HG02938 (cell line): Measurements from ENCODE around the gene TBCD.

Experiments
- ATAC-seq: cut with Tn5 transposase; IDR thresholded peaks from one replicate; pipeline ENCODE4 v1.9.1; 2021; ENCODE audit warnings: mild to moderate bottlenecking, moderate library complexity; ENCODE audit not compliant: unreplicated experiment

Gene TBCD

DNA sequence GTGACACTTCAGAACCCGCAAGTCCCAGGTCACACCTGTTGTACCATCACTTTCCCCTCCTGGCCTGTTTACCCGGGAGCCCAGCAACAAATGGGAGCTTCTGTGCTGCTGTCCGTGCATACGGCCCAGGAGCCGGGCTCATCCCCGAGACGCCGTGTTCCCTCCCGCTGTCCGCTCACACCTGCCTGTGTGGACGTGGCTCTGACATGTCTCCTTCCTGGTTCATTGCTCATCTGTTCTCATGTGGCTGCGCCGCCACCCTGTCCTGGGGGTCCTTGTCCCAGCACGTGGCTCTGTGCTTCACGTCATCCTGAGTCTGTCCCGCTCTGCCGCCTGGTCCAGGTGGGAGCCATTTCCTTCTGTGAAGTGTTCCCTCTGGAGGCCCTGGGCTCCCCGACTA lies 37.9 kb downstream of the TBCD start:
- ATAC-seq: no peak

DNA sequence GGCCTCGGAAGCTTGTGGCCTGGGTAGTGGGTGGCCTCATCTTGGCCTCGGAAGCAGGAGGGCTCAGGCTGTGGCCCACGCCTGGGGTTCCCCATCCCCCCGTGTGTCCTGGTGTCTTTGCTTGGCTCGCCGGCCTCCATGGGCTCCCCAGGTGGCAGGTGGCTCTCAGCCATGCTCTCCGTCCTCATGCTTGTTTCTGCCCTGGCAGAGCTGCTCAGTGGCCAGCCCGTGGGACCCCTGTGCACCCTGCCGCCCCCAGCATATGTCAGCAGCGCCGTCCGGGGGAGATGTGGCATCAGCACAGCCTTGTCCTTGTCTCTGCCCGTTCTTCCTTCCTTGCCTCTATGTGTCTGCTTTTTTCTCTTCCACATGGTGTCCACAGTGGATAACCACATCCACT lies 38.5 kb downstream of the TBCD start:
- ATAC-seq: no peak

DNA sequence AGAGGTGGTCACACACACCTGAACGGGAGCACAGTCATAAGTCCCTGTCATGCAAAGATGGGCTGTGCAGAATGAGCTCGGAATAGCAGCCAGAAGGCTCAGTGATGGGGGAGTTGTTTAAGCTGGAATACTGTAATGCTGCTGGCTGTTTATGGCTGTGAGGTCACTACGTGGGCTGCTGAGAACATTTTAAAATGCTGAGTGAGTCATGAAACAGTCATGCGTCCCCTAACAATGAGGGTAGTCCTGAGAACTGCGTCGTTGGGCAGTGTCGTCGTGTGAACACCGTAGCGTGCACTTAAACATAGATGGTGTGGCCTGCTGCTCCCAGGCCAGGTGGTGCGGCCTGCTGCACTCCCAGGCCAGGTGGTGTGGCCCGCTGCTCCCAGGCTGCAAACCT lies 39.7 kb downstream of the TBCD start:
- ATAC-seq: no peak

DNA sequence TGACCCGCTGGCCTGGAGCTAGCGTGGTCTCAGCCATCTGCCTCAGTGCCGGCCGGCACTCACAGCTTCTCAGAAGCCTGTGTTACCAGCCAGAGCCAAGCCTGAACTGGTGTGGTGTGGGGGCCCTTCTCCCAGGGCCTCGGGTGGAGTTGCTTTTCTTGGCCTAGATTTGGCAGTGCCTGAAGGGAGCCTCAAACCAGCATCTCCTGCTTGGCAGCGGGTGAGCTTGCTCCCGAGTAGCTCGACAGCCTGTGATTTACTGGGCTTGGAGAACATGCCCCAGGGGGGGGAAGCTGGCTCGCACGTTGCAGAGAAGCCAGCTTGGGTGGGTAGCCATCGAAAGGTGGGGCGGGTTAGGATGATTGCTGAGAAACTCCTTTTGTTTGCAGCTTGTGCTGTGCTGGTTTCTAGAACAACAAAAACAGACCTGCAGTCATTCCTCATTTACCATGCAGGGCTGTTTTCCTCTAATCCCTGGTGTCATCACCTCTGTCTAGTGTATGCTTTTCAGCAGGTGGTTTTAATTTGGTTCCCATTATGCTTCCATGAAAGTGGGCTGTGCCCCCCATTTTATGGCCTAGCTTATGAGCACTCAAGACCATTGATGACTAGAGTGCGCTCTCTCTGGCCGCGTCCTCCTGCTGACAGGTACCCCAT lies 42.2 kb downstream of the TBCD start:
- no peak for ATAC-seq

DNA sequence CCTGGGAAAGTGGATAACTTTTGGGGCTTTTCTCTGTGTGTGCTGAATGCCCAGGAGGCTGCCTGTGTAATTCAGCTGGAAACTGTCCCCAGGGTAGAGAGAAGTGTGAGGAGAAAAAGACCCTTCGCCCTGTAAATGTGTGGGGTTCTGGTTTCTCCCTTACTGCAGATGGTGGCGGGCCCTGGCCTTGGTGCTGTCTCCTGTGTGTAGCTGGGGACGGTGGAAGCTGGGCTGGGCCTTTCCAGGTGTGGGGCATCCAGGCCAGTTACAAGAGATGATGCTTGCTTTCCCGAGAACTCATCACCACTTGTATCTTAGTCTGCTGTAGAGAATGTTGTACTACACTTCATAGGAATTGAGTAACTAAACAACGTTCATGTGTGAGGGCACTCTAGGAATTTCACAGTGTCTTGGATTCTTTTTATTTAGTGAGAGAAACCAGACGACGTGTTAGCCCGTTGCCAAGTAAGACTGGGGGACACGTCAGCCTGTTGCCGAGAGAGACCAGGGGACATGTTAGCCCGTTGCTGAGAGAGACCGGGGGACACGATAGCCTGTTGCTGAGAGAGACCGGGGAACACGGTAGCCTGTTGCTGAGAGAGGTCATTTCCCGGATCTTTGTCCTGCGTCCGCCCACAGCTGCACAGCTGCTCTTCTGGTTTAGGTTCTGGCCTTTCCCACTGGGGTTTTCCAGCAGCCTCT lies 43.1 kb downstream of the TBCD start:
- ATAC-seq: no peak

DNA sequence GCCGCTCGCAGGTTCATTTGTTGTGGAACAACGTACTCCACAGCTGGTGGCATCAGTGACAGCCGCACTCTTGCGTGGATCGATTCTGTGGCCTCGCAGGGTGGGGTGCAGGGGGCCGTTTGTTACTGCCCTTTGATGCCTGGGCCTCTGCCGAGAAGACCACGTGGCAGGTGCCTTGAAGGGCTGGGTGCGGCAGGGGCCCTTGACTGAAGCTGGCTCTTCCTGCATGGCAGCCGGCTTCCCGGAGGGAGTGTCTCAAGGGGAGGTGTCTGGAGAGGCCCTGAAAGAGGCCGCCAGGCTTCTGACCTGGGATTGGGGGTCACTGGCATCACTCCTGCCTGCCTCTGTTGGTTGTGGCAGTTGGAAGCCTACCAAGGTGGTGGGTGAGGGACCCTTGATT lies 43.8 kb downstream of the TBCD start:
- ATAC-seq: no peak

DNA sequence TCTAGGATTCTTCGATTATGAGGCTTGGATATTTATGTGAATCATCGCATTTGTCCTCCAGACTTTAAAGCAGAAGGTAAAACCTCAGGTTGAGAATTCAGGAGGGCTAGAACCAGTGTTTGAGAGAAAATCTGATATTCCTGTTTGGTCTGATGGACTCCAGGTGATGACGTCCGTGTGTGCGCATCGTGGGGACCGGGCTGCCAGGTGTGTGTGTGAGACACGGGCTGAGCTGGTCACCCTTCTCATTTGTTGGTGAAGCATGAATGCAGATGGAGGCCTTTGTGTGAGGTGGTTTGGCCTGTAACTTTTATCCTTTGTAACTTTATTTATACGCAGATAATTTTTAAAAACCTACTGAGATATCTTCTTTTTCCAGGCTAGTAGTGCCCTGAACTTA lies 45.2 kb downstream of the TBCD start:
- ATAC-seq: no peak

DNA sequence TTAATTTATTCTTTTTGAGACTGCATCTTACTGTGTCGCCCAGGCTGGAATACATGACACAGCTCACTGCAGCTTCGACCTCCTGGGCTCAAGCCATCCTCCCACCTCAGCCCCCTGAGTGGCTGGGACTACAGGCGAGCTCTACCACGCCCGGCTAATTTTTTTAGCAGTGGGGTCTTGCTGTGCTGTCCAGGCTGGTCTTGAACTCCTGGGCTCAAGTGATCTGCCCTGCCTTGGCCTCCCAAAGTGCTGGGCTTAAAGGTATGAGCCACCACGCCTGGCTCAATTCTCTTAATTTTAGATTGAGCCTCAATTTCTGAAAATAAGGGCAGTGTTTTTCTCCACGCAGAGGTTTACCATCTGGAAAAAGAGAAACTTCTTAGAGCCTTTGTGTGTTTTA lies 46.9 kb downstream of the TBCD start:
- ATAC-seq: no peak

DNA sequence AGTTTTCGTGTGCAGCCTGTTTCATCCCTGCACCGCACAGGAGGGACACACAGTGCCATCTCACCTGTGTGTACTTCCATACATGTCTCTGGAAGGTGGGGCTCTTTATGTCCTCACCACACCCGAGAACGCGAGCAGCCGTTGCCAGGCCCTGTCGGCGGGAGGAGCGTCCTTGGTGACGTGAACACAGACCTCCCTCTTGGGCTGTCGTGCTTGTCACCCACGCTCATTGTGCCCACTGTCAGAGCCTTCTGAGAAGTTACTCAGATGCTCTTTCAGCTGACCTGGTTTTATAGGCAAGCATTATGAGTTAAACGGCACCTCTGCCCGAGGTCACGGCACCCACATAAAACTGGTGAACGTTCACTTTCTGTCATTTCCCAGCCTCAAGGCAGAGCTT lies 47.7 kb downstream of the TBCD start:
- no peak for ATAC-seq

DNA sequence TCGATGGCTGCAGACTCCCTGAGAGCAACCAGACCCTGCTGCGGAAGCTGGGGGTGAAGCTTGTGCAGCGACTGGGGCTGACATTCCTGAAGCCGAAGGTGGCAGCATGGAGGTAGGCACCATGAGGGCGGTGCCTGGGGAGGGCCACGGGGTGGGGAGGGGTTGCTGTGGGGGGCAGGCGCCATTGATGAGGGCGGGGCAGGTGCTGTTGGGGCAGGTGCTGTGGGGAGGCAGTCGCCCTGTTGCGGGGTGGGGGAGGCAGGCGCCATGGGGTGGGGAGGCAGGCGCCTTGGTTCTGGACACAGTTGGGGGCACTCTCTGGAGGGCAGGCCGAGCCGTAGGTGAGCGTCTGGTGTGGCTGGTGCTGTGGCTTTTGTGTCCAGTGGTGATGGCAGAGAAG lies 49.0 kb downstream of the TBCD start:
- ATAC-seq: no peak

DNA sequence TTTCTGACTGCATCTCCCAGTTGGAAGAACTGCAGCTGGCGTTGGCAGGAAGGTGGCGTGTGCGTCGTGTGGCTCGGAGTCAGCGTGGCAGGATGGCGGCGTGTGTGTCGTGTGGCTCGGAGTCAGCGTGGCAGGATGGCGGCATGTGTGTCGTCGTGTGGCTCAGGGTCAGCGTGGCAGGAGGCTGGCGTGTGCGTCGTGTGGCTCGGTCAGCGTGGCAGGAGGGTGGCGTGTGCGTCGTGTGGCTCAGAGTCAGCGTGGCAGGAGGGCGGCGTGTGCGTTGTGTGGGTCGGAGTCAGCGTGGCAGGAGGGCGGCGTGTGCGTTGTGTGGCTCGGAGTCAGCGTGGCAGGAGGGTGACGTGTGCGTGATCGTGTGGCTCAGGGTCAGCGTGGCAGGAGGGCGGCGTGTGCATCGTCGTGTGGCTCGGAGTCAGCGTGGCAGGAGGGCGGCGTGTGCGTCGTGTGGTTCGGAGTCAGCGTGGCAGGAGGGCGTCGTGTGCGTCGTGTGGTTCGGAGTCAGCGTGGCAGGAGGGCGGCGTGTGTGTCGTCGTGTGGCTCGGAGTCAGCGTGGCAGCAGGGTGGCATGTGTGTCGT lies 49.6 kb downstream of the TBCD start:
- ATAC-seq: no peak

DNA sequence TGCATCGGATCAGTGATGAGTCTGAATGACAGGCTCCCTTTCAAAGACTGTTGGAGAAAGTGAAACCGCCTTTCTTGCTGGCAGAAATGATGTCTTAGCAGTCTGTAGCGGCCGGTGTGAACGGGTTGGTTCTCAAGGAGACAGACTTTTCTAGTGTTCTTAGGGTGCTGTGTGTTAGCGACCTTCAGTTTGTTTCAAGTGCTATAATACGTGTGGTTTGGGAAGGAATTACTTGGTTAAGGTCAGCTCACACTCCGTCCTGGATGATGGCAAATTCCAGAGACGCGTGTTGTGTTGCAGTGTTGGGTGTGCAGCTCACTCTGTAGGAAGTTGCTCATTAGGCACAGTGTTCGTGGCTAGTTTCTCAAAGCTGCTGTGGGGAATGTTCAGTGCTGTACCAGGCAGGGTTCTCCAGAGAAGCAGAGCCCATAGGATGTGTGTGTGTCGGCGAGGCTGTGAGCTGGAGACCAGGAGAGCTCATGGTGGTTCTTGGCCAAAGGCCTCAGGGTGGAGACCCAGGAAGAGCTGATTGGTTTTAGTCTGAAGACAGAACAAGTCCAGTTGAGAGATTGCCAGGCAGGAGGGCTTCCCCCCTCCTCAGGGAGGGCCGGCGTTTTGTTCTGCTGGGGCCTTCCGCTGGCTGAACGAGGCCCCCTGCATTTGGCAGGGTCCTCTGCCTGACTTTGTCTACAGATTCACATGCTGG lies 50.4 kb downstream of the TBCD start:
- no peak for ATAC-seq

DNA sequence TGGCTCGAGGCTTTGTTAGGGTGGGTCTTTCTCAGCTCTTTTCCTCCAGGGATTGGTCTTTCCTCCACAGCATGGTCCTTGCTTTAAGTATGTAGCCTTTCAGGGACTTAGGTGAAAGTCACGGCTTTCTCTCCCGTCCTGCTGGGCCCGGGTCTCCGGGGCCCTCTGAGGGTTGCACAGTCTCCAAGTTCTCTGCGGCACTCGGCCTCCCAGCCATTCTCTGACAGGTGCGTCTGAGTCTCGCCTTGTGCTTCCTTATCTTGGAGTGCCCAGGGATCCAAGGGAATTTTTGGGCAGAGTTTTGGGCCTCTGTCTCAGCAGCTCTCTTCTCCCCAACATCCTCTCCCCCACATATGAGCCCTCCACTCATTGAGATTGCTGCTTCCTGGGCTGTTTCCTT lies 51.3 kb downstream of the TBCD start:
- no peak for ATAC-seq

DNA sequence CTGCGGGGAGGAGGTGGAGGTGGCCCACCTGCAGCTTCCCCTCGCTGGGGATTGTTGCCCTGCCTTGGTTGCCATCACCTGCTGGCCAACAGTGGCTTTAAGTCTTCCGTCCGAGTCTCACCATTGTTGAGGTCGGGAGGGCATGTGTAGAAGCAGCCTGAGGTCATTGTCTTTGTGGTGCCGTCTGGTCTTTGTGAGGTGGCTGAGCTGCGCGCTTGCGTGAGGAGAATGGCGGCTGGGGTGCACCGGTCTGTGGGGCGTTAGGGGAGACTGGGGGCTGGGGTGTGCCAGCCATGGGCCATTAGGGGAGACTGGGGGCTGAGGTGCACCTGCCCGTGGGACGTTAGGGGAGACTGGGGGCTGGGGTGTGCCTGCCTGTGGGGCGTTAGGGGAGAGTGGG lies 51.7 kb downstream of the TBCD start:
- ATAC-seq: no peak

DNA sequence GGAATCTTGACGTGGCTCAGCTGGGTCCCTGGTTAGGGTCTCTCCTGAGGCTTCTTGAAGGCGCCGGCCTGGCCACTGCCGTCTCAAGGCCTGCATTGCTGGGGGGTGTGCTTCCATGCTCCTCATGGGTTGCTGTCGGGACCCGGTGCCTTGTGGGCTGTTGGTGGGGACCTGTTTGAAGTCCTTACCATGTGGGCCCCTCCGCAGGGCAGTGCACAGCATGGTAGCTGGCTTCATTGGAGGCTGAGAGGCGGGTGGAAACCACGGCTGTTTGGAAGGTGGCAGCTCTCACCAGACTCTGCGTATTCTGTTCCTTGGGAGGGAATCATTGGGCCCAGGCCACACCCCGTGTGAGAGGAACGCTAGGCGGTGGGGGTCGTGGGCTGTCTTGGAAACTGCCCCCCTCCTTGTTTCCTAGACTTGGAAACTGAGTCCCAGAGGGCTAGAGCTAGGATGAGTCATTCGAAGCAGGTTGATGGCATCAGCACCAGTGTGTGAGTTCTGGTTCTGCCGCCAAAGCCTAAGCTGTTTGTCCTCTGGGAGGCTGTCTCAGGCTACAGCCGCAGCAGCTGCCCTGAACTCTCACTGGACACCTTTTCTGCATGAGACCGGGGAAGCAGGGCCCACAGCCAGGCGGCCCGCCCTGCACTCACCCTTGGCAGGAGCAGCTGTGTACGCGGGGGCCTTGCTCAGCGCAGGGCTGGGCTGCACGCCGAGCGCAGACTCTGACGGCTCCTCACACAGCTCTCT lies 52.8 kb downstream of the TBCD start:
- ATAC-seq: no peak

DNA sequence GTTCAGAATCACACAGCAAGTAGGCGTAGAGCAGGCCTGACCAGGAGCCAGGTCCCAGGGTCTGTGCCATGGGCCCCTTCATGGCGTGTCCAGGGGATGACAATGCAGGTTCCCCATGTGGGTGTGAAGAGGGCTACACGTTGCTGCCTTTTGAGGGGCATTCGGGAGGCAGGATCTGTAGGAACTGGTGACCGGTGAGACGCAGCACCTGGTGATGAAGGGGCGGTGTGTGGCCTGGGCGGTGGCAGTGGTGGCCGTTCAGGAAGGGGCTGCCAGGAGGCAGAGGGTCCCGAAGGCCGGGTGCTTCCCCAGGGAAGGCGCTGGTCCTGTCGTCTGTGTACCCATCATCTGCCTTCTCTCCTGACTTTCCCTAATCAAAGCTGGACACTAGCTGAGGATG lies 53.4 kb downstream of the TBCD start:
- ATAC-seq: no peak

DNA sequence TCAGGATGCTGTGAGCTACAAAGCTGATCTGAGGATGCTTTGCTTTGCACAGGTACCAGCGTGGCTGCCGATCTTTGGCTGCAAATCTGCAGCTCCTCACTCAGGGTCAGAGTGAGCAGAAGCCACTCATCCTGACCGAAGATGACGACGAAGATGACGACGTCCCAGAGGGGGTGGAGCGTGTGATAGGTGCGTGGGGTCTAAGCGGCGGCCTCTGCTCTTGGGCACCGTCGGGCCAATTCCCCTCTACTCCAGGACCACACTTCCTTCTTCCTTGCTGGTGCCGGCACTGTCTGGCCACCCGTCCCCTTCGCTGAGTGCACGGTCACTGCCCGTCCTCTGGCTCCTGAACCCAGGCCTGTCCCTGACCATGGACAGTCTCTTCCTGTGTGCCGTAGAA lies 54.0 kb downstream of the TBCD start:
- ATAC-seq: no peak

DNA sequence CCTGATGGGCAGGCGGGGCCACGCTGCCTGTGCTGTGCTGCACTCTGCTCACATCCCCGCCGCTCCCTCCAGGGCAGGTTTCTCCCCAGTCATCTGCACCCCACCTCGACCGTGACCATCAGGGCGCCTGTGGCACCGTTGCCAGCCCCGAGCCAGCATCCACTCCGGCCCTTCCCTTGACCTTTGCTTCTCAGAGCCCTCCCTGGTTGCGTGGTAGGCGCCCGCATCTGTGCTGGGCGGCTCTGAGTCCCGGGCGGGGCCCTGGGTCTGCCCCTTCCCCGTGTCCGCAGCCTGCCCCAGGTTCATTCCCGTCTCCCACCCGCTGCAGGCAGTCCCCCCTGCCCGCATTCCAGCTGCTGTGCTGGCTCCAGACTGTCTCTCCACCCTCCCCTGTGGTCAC lies 54.8 kb downstream of the TBCD start:
- ATAC-seq: no peak

DNA sequence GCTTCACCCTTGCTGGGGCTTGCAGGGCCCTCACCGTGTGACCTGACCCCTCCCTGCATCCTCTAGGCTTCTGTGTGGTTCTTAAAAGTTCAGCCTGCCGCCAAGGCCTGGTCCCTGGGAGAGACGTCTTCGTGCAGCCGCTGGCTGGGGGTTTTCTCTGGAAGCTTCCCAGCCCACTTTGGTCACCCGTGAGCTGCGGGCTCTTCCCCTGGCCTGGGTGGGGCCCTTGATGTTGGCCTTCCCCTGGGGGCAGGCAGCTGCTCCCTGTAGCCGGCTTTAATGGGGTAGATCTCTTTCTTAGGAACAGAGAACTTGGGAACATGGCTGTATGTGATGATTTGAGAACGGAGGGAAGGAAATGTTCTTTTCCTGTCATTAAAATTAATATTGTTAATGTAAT lies 55.2 kb downstream of the TBCD start:
- ATAC-seq: no peak

DNA sequence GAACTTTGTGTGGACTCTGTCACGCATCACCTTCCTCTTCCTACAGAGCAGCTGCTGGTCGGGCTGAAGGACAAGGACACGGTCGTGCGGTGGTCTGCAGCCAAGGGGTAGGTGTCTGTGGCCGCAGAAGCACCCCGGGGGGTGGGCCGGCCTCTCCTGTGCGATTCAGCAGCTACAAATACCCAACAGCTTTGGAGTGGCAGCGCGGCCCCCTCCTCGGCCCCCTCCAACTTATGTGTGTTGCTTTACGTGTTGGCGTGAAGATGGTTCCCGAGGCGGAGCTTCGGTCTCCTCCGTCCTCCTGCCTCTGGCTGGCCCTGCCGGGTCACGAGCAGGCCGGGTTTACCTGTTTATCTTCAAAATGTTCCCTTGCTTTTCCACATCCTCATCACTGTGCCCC lies 55.7 kb downstream of the TBCD start:
- no peak for ATAC-seq

DNA sequence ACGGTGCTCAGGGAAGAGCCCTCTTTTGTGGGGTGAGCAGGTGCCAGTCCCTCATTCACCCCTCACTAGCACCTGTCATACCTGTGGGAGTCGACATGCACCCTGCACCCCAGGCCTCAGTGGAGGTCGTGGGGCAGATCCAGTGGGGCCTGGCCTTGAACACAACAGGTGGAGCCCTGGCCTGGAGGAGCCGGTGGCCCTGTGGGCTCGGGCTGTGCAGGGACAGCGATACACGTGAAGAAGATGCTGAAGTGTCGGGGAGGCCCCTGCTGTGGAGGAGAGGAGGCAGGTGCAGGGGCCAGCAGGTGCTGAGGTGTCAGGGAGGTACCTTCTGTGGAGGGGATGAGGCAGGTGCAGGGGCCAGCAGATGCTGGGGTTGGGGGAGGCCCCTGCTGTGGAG lies 56.1 kb downstream of the TBCD start:
- ATAC-seq: no peak
